ENCODE measurements around the gene BTBD7. TPM values are rescaled to one million over a fixed set of nuclear protein-coding genes. Genes with fewer than 3 reads are reported as not detected.

The BTBD7 gene
- total RNA-seq, 2 donors from 2014 or later, result 21.9 to 30.5 TPM

GRCh38 chr14:93232159-93232558 lies 100.7 kb downstream of the BTBD7 start:
- H3K4me1 ChIP-seq (ENCODE audit: control insufficient read depth in 1 of 2, low read depth in 2 of 2), result peaks cover 3 to 11% of the 10 kb centered on the region in 2 donors
- no peak for DNase-seq (ENCODE audit: low spot score)
- H3K4me3 ChIP-seq, result peak overlapping the region; percentile 71

DNA sequence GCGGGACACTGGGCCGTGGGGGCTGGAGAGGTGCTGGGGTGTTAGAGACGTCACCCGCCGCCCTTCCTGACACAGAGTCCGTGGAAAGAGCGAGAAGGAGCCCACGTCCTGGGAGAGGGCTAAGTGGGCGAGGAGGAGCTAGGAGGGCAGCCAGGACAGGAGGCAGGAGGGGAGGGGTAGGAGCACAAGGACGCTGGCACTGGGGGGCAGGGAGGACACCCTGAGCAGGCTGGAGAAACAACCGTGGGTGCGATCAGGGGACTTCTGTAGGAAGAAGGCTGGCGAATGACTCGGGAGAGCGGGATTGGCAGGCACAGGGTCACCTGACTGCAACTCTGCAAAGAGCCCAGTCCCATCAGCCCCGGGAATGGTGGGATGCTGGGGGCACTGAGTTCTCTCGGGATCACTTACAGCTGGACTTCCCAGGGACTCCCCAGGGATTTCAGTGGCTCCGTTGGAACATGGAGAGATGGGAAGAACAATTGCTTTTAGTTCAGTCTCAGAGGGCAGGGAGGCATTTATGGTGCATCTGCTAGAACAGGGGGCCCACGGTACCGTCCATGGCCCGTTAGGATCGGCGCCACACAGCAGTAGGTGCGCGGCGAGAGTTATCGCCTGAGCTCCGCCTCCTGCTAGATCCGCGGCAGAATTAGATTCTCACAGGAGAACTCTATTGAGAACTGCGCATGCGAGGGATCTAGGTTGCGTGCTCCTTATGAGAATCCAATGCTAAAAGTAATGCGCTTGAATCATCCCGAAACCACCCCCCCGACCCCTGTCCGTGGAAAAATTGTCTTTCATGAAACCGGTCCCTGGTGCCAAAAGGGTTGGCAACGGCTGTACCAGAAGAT lies 101.5 kb downstream of the BTBD7 start:
- no peak overlapping the region for H3K27ac ChIP-seq
- DNase-seq (ENCODE audit: low spot score) (no peak), ATAC-seq (ENCODE audit: insufficient number of reproducible peaks, low FRiP score, low read depth) (no peak)
- H3K4me3 ChIP-seq, result peak overlapping the region; percentile 71
- peaks cover 18% of the 10 kb centered on the region for H3K36me3 ChIP-seq
- H3K9me3 ChIP-seq, result no peaks in the 10 kb centered on the region
- H3K27me3 ChIP-seq (replicated peaks; ENCODE audit: insufficient read depth), result no peaks in the 10 kb centered on the region
- H3K4me1 ChIP-seq (ENCODE audit: control insufficient read depth in 1 of 2, low read depth in 2 of 2), result peaks cover 3 to 11% of the 10 kb centered on the region in 2 donors
- TF ChIP-seq, protein P1, sequence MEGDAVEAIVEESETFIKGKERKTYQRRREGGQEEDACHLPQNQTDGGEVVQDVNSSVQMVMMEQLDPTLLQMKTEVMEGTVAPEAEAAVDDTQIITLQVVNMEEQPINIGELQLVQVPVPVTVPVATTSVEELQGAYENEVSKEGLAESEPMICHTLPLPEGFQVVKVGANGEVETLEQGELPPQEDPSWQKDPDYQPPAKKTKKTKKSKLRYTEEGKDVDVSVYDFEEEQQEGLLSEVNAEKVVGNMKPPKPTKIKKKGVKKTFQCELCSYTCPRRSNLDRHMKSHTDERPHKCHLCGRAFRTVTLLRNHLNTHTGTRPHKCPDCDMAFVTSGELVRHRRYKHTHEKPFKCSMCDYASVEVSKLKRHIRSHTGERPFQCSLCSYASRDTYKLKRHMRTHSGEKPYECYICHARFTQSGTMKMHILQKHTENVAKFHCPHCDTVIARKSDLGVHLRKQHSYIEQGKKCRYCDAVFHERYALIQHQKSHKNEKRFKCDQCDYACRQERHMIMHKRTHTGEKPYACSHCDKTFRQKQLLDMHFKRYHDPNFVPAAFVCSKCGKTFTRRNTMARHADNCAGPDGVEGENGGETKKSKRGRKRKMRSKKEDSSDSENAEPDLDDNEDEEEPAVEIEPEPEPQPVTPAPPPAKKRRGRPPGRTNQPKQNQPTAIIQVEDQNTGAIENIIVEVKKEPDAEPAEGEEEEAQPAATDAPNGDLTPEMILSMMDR (IDR thresholded peaks at IDR 0.05), result no peak

More at GRCh38 chr14:93232159-93232558, 100.7 kb downstream of the BTBD7 start:
- Histone ChIP-seq H3K27ac (no peak overlapping the region), H3K27me3 (replicated peaks; ENCODE audit: insufficient read depth) (no peaks in the 10 kb centered on the region), H3K36me3 (peaks cover 16% of the 10 kb centered on the region), H3K9me3 (no peaks in the 10 kb centered on the region)
- no peak for ATAC-seq (ENCODE audit: insufficient number of reproducible peaks, low FRiP score, low read depth)
- TF ChIP-seq, protein P1 (IDR thresholded peaks at IDR 0.05), result no peak

GRCh38 chr14:93230539-93230938 lies 102.3 kb downstream of the BTBD7 start:
- no peak for ATAC-seq (ENCODE audit: insufficient number of reproducible peaks, low FRiP score, low read depth)

DNA sequence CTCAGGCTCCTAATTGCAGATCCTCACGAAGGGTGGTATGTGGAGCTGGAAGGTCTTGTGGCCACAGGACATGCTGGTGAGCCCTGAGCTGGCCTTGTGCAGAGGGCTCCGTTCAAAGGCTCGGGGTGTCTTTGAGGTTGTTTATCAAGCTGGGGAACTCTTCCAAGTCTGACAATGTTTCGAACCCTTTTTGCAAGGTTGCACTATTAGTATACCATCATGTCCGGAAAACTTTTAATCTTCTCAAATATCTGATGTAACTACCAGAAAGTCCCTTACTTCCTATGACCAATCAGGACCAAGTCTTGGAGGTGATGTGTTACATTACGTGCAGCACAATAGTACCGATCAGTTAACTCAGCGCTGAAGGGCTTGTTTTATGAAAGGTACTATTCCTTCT lies 104.3 kb downstream of the BTBD7 start:
- TF ChIP-seq, protein P1 (IDR thresholded peaks at IDR 0.05), result no peak
- no peak for ATAC-seq (ENCODE audit: insufficient number of reproducible peaks, low FRiP score, low read depth)
- H3K4me1 ChIP-seq (ENCODE audit: control insufficient read depth in 1 of 2, low read depth in 2 of 2), result peaks cover 3 to 11% of the 10 kb centered on the region in 2 donors
- no peak overlapping the region for H3K27ac ChIP-seq
- H3K9me3 ChIP-seq, result no peaks in the 10 kb centered on the region
- peaks cover 28% of the 10 kb centered on the region for H3K36me3 ChIP-seq
- DNase-seq (ENCODE audit: low spot score), result no peak
- no peaks in the 10 kb centered on the region for H3K27me3 ChIP-seq (replicated peaks; ENCODE audit: insufficient read depth)
- no peak overlapping the region for H3K4me3 ChIP-seq

More at GRCh38 chr14:93230539-93230938, 102.3 kb downstream of the BTBD7 start:
- H3K4me1 ChIP-seq (ENCODE audit: control insufficient read depth in 1 of 2, low read depth in 2 of 2), result peaks cover 3 to 11% of the 10 kb centered on the region in 2 donors
- peaks cover 21% of the 10 kb centered on the region for H3K36me3 ChIP-seq
- H3K9me3 ChIP-seq, result no peaks in the 10 kb centered on the region
- H3K4me3 ChIP-seq, result no peak overlapping the region
- H3K27ac ChIP-seq, result no peak overlapping the region
- no peaks in the 10 kb centered on the region for H3K27me3 ChIP-seq (replicated peaks; ENCODE audit: insufficient read depth)
- DNase-seq (ENCODE audit: low spot score), result no peak
- TF ChIP-seq, protein P1 (IDR thresholded peaks at IDR 0.05), result no peak

DNA sequence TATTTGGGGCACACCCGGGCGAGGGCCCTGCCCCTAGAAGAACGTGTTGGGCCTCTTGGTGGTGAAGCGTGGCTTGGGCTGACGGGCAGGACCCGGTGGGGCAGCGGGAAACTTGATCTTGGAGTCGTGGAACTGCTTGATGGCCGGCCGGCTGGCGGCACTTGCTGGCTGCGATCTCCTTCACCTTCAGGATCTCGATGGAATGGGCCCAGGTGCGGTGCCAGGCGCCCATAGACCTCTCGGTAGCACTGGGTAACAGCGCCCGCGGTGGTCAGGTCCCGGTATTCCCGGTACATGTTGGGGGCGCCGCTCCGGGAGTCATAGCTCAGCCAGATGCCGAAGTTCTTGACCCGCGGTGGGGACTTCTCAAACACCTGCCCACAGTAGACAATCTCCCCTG lies 109.3 kb downstream of the BTBD7 start:
- ATAC-seq (ENCODE audit: insufficient number of reproducible peaks, low FRiP score, low read depth) (no peak), DNase-seq (ENCODE audit: low spot score) (no peak)
- Histone ChIP-seq H3K4me3 (no peak overlapping the region), H3K4me1 (ENCODE audit: control insufficient read depth in 1 of 2, low read depth in 2 of 2) (no peaks in the 10 kb centered on the region), H3K27me3 (replicated peaks; ENCODE audit: insufficient read depth) (no peaks in the 10 kb centered on the region), H3K27ac (no peak overlapping the region), H3K36me3 (peaks cover 47% of the 10 kb centered on the region), H3K9me3 (no peaks in the 10 kb centered on the region)
- TF ChIP-seq, protein P1 (IDR thresholded peaks at IDR 0.05), result no peak

All from thoracic aorta (tissue), 2 donors.